H1 (cell line): ENCODE measurements around the gene RAN. TPM values are rescaled to one million over a fixed set of nuclear protein-coding genes. Genes with fewer than 3 reads are reported as not detected.

Experiments used
- CTCF ChIA-PET: fragments of 300-600 bp; sonication (Branson Sonifier 250); formaldehyde crosslinking; loops from one replicate; lab custom pipeline; 2021; ENCODE audit not compliant: partially characterized antibody; lab: Charles Lee
- POLR2A ChIA-PET: fragments of 300-600 bp; sonication (Branson Sonifier 250); formaldehyde crosslinking; loops from one replicate; lab custom pipeline; 2021; ENCODE audit warnings: inconsistent platforms; ENCODE audit not compliant: partially characterized antibody; lab: Charles Lee
- DNase-seq, 2 experiments: peaks; one replicate each; pipeline versions ENCODE4 v3.0.0 to v3.0.0-alpha.2; 2010 to 2022; ENCODE audit warnings: low spot score in 2 of 2, low read depth in 1 of 2, mixed read lengths in 1 of 2
- FAIRE-seq: peaks from 2 replicates; lab custom pipeline; 2011; peaks lifted over from hg19 to GRCh38; lab: Jason Lieb, UNC
- H2AFZ ChIP-seq: 2 replicates; pipeline ENCODE4 v1.8.1; 2012; ENCODE audit warnings: low read length, inconsistent platforms
- H2AK5ac ChIP-seq: 2 replicates; pipeline ENCODE4 v1.6.1; 2013; ENCODE audit warnings: low read depth, low read length
- H2BK120ac ChIP-seq: replicated peaks from 2 replicates; pipeline ENCODE3; 2013; ENCODE audit warnings: low read depth, low read length, inconsistent platforms
- H2BK12ac ChIP-seq: 2 replicates; pipeline ENCODE4 v1.6.1; 2013; ENCODE audit warnings: low read depth, low read length
- H2BK15ac ChIP-seq: 2 replicates; pipeline ENCODE4 v1.6.1; 2013; ENCODE audit warnings: low read length
- H2BK20ac ChIP-seq: 2 replicates; pipeline ENCODE4 v1.6.1; 2013; ENCODE audit warnings: low read length
- H2BK5ac ChIP-seq: 2 replicates; pipeline ENCODE4 v1.6.1; 2013; ENCODE audit warnings: low read depth, low read length
- H3K14ac ChIP-seq: 2 replicates; pipeline ENCODE4 v1.6.1; 2013; ENCODE audit warnings: inconsistent platforms; ENCODE audit not compliant: insufficient read length
- H3K18ac ChIP-seq: 2 replicates; pipeline ENCODE4 v1.6.1; 2013; ENCODE audit warnings: low read length; ENCODE audit errors: extremely low read depth
- H3K23ac ChIP-seq: 2 replicates; pipeline ENCODE4 v1.6.1; 2013; ENCODE audit warnings: inconsistent platforms; ENCODE audit not compliant: insufficient read length
- H3K23me2 ChIP-seq: 2 replicates; pipeline ENCODE4 v1.6.1; 2013; ENCODE audit warnings: low read depth, low read length
- H3K27ac ChIP-seq: 2 replicates; pipeline ENCODE4 v1.6.1; 2011; ENCODE audit warnings: low read depth, low read length, inconsistent platforms
- H3K27me3 ChIP-seq, 4 experiments: replicated peaks in 1 of 4; 1 replicate in 1 of 4; 2 replicates in 3 of 4; pipeline versions ENCODE4 v1.6.1 to v1.8.1; 2011 to 2013; ENCODE audit warnings: low read length in 3 of 4, mild to moderate bottlenecking in 3 of 4, inconsistent platforms in 2 of 4, mixed read lengths in 2 of 4, moderate library complexity in 1 of 4; ENCODE audit not compliant: control insufficient read depth in 3 of 4, insufficient read depth in 3 of 4; ENCODE audit errors: extremely low read depth in 1 of 4
- H3K36me3 ChIP-seq, 4 experiments: 2 replicates each; pipeline versions ENCODE4 v1.6.1 to v1.8.1; 2011 to 2013; ENCODE audit warnings: mild to moderate bottlenecking in 4 of 4, low read length in 3 of 4, moderate library complexity in 2 of 4, control low read depth in 1 of 4, inconsistent platforms in 1 of 4; ENCODE audit not compliant: insufficient read depth in 4 of 4, control insufficient read depth in 2 of 4
- H3K4ac ChIP-seq: replicated peaks from 2 replicates; pipeline ENCODE3; 2013; ENCODE audit warnings: low read length, low read depth, mixed read lengths, inconsistent platforms; ENCODE audit not compliant: insufficient read length
- H3K4me1 ChIP-seq, 4 experiments: replicated peaks in 1 of 4; 1 replicate in 1 of 4; 2 replicates in 3 of 4; pipeline versions ENCODE4 v1.6.1 to v1.8.1; 2011 to 2013; ENCODE audit warnings: low read length in 3 of 4, inconsistent platforms in 2 of 4, mixed read lengths in 1 of 4; ENCODE audit not compliant: insufficient read depth in 4 of 4, control insufficient read depth in 3 of 4
- H3K4me2 ChIP-seq, 2 experiments: 2 replicates each; pipeline versions ENCODE4 v1.6.1 to v1.8.1; 2011 to 2013; ENCODE audit warnings: low read depth in 2 of 2, low read length in 2 of 2, control low read depth in 1 of 2, inconsistent platforms in 1 of 2, mild to moderate bottlenecking in 1 of 2; ENCODE audit not compliant: insufficient read depth in 1 of 2
- H3K4me3 ChIP-seq, 4 experiments: fragments of 200-600, 300-600 bp in 1 of 4; sonication (generic), shearing (Covaris generic), sonication (Bioruptor Twin) in 1 of 4; 2 replicates each; pipeline versions ENCODE4 v1.5.1 to v1.8.1; 2011 to 2016; ENCODE audit warnings: low read length in 4 of 4, low read depth in 3 of 4, control low read depth in 2 of 4, inconsistent platforms in 2 of 4, mild to moderate bottlenecking in 2 of 4, mixed read lengths in 1 of 4, moderate library complexity in 1 of 4; ENCODE audit not compliant: insufficient read depth in 2 of 4; ENCODE audit errors: extremely low read depth in 1 of 4
- H3K56ac ChIP-seq: replicated peaks from 2 replicates; pipeline ENCODE3; 2013; ENCODE audit warnings: low read depth, mild to moderate bottlenecking, mixed read lengths, low read length, inconsistent platforms; ENCODE audit not compliant: insufficient read length
- H3K79me1 ChIP-seq: 2 replicates; pipeline ENCODE4 v1.6.1; 2013; ENCODE audit warnings: low read depth, low read length, control low read depth
- H3K79me2 ChIP-seq, 2 experiments: 2 replicates each; pipeline versions ENCODE4 v1.6.1 to v1.8.1; 2012 to 2013; ENCODE audit warnings: low read length in 2 of 2, mild to moderate bottlenecking in 2 of 2, inconsistent platforms in 1 of 2; ENCODE audit not compliant: insufficient read depth in 2 of 2, control insufficient read depth in 1 of 2
- H3K9ac ChIP-seq, 4 experiments: replicated peaks in 1 of 4; 1 replicate in 1 of 4; 2 replicates in 3 of 4; pipeline versions ENCODE4 v1.6.1 to v1.8.1; 2011 to 2013; ENCODE audit warnings: low read depth in 3 of 4, low read length in 3 of 4, control low read depth in 2 of 4, mild to moderate bottlenecking in 2 of 4, moderate library complexity in 2 of 4, inconsistent platforms in 1 of 4; ENCODE audit errors: extremely low read depth in 1 of 4
- H3K9me3 ChIP-seq, 2 experiments: 2 replicates each; pipeline versions ENCODE4 v1.6.1 to v1.8.1; 2012 to 2013; ENCODE audit warnings: mild to moderate bottlenecking in 2 of 2, moderate library complexity in 2 of 2, control low read depth in 1 of 2, inconsistent platforms in 1 of 2, low read depth in 1 of 2, low read length in 1 of 2, mixed read lengths in 1 of 2; ENCODE audit not compliant: insufficient read depth in 2 of 2
- H4K20me1 ChIP-seq, 2 experiments: replicated peaks in 1 of 2; 2 replicates each; pipeline versions ENCODE3 to v1.8.1; 2011 to 2013; ENCODE audit warnings: inconsistent platforms in 2 of 2, low read length in 2 of 2, mild to moderate bottlenecking in 1 of 2; ENCODE audit not compliant: insufficient read depth in 2 of 2, control insufficient read depth in 1 of 2
- H4K5ac ChIP-seq: 2 replicates; pipeline ENCODE4 v1.6.1; 2013; ENCODE audit warnings: low read length, low read depth, mixed read lengths, inconsistent platforms; ENCODE audit not compliant: insufficient read length
- H4K8ac ChIP-seq: 2 replicates; pipeline ENCODE4 v1.8.0; 2013; ENCODE audit warnings: mild to moderate bottlenecking, moderate library complexity, low read length, inconsistent platforms; ENCODE audit not compliant: insufficient read depth; ENCODE audit errors: extremely low read depth
- H4K91ac ChIP-seq: replicated peaks from 2 replicates; pipeline ENCODE3; 2013; ENCODE audit warnings: low read length, mixed read lengths, inconsistent platforms; ENCODE audit not compliant: insufficient read length
- BACH1 ChIP-seq: IDR thresholded peaks from 2 replicates; pipeline ENCODE4 v1.6.1; 2012; ENCODE audit warnings: low read length, improper control_type of control experiment
- BCL11A ChIP-seq, 2 experiments: IDR thresholded peaks; one replicate each; pipeline ENCODE4 v1.6.1; 2011; ENCODE audit warnings: low read depth in 2 of 2, low read length in 2 of 2, mild to moderate bottlenecking in 2 of 2
- EZH2 ChIP-seq: fragments of 200-600 bp; sonication (generic); IDR thresholded peaks from 2 replicates; pipeline ENCODE4 v1.7.1; 2012; ENCODE audit warnings: low read depth, mild to moderate bottlenecking, moderate library complexity, low read length, inconsistent platforms; ENCODE audit not compliant: severe bottlenecking
- FOSL1 ChIP-seq: IDR thresholded peaks from 2 replicates; pipeline ENCODE4 v1.6.1; 2011; ENCODE audit warnings: mild to moderate bottlenecking, low read depth, low read length, moderate library complexity; ENCODE audit not compliant: insufficient read depth
- GABPA ChIP-seq: IDR thresholded peaks from 2 replicates; pipeline ENCODE4 v1.6.1; 2011; ENCODE audit warnings: mild to moderate bottlenecking, low read length, moderate library complexity, borderline replicate concordance; ENCODE audit not compliant: insufficient read depth
- NANOG ChIP-seq: IDR thresholded peaks from 2 replicates; pipeline ENCODE4 v1.6.1; 2011; ENCODE audit warnings: low read length, low read depth, mild to moderate bottlenecking, inconsistent platforms; ENCODE audit not compliant: insufficient read depth, poor library complexity, severe bottlenecking
- RAD21 ChIP-seq, 2 experiments: IDR thresholded peaks in 1 of 2; conservative IDR thresholded peaks in 1 of 2; 2 replicates each; pipeline ENCODE4 v1.6.1; 2011; ENCODE audit warnings: low read depth in 2 of 2, low read length in 2 of 2, improper control_type of control experiment in 1 of 2, inconsistent platforms in 1 of 2, mild to moderate bottlenecking in 1 of 2, moderate library complexity in 1 of 2
- RFX5 ChIP-seq: IDR thresholded peaks from 2 replicates; pipeline ENCODE4 v1.6.1; 2011; ENCODE audit warnings: low read depth, low read length, improper control_type of control experiment, borderline replicate concordance
- RNF2 ChIP-seq: fragments of 200-900, 300-1000 bp; sonication (generic); IDR thresholded peaks from 2 replicates; pipeline ENCODE4 v1.7.1; 2016; ENCODE audit warnings: borderline replicate concordance, low read depth, mild to moderate bottlenecking, antibody characterized with exemption, low read length; ENCODE audit not compliant: poor library complexity, severe bottlenecking; ENCODE audit errors: missing control alignments
- RXRA ChIP-seq: IDR thresholded peaks from 2 replicates; pipeline ENCODE4 v1.6.1; 2011; ENCODE audit warnings: low read depth, mild to moderate bottlenecking, low read length, moderate library complexity; ENCODE audit not compliant: insufficient read depth
- SP2 ChIP-seq: IDR thresholded peaks from 2 replicates; pipeline ENCODE4 v1.6.1; 2012; ENCODE audit warnings: mild to moderate bottlenecking, low read length, inconsistent platforms
- SRF ChIP-seq: IDR thresholded peaks from 2 replicates; pipeline ENCODE4 v1.6.1; 2011; ENCODE audit warnings: mild to moderate bottlenecking, low read depth, low read length, moderate library complexity
- TEAD4 ChIP-seq: IDR thresholded peaks from 2 replicates; pipeline ENCODE4 v1.6.1; 2012; ENCODE audit warnings: low read depth, low read length, inconsistent platforms, mixed read lengths
- WGBS, 2 experiments: shearing (Covaris generic) in 1 of 2; methylation state at CpG; one replicate each; pipeline versions ENCODE4 v1.1.6 to v1.1.7; 2013 to 2015; ENCODE audit warnings: low lambda C conversion rate in 2 of 2, mixed read lengths in 2 of 2, inconsistent platforms in 1 of 2, low coverage in 1 of 2, missing lambda C conversion rate in 1 of 2; ENCODE audit not compliant: insufficient replicate concordance in 2 of 2, insufficient coverage in 1 of 2, insufficient read length in 1 of 2; ENCODE audit errors: extremely low coverage in 1 of 2, missing lambda C conversion rate in 1 of 2; 5-methylcytosine and 5-hydroxymethylcytosine counted together
- polyA plus RNA-seq, 7 experiments: library from polyadenylated mRNA; depleted of rRNA in 3 of 7; stranded (reverse) in 5 of 7; unstranded in 2 of 7; fragments of >200 nt in 5 of 7; fragments of 200-250 nt in 2 of 7; gene quantifications; 1 replicate in 5 of 7; 2 replicates in 1 of 7; 4 replicates in 1 of 7; pipeline versions ENCODE4 v1.2.1 to v1.2.3, GENCODE V29; 2011 to 2013; ENCODE audit warnings: missing spikeins in 2 of 7, mixed read lengths in 2 of 7
- total RNA-seq: library from RNA; stranded (reverse); fragmentation: NEBNext Ultra II Directional; extraction: Animal tissue kit (Norgen Biotek cat#: 25700); gene quantifications from 2 replicates; pipeline ENCODE4 v1.2.1, GENCODE V29; 2021

Gene RAN
- total and polyA plus RNA-seq, 2 of the 8 experiments (the other 6 are each of a cell fraction or from before 2014, with no cell fraction given), result 2,064 to 2,203 TPM

DNA sequence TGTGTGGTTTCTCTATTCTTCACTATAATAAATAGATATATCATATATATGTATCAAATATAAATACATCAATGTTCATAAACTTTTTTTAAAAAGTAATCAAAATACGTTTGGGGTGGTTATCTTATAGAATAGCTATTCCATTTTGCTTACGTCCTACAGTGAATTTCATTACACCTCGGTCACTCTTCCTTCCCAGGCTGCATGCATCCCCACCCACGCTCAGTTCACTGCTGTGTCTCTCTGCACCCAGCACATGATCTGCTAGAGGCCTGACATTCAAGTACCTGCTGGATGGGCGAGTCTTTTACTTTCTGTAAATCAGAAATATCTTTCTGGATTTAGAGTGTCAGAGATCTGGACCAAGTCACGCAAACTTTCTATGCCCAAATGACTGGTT lies 36.4 kb upstream of the RAN start:
- H3K18ac ChIP-seq, result no peak overlapping the region
- H2AFZ ChIP-seq, result no peak overlapping the region
- peaks cover 6 to 18% (median 13%) of the 10 kb centered on the region in 4 experiments for H3K4me1 ChIP-seq
- DNase-seq (no peak), FAIRE-seq (no peak)
- H3K9me3 ChIP-seq, result no peaks in the 10 kb centered on the region
- no peak overlapping the region for H2BK120ac ChIP-seq
- no peak overlapping the region for H3K23ac ChIP-seq
- H2BK20ac ChIP-seq, result no peak overlapping the region
- H3K56ac ChIP-seq, result no peak overlapping the region
- H4K5ac ChIP-seq, result no peak overlapping the region
- H4K8ac ChIP-seq, result no peak overlapping the region
- POLR2A ChIA-PET, result interaction anchor here (0.6 to 5.2 kb wide), 4 partner anchors 13 to 50 kb away, joined by 3 to 29 read pairs (median 4); no protein-coding TSS in a partner anchor
- no peak overlapping the region; the same call in 1 of the 2 replicates for H2BK5ac ChIP-seq
- H3K4ac ChIP-seq, result peak overlapping the region; percentile 13
- 88% methylated on average over 6 of the region's 6 CpGs; no CpG with 5 or more reads in 1 of the 2 experiments for WGBS, 2 experiments
- H2BK15ac ChIP-seq, result no peak overlapping the region
- H2AK5ac ChIP-seq, result no peak overlapping the region
- no peak overlapping the region for H3K4me3 ChIP-seq
- H3K27me3 ChIP-seq, result peaks cover 0 to 15% (median 7%) of the 10 kb centered on the region in 4 experiments; a peak in 5 of 7 replicates
- H3K23me2 ChIP-seq, result peaks cover 3% of the 10 kb centered on the region
- H2BK12ac ChIP-seq, result no peak overlapping the region
- no peak overlapping the region for H3K27ac ChIP-seq
- peaks cover 0 to 2% of the 10 kb centered on the region in 2 experiments for H4K20me1 ChIP-seq
- peaks cover 8% of the 10 kb centered on the region for H3K79me1 ChIP-seq
- CTCF ChIA-PET, result interaction anchor here (0.6 to 8.0 kb wide), 10 partner anchors 10 to 1375 kb away, joined by 3 to 70 read pairs (median 4); no protein-coding TSS in a partner anchor
- no peak overlapping the region for H4K91ac ChIP-seq
- no peak overlapping the region for H3K9ac ChIP-seq
- H3K14ac ChIP-seq, result no peak overlapping the region
- no peaks in the 10 kb centered on the region; a peak in 1 of 8 replicates for H3K36me3 ChIP-seq
- H3K4me2 ChIP-seq, result no peak overlapping the region; a peak in 1 of 4 replicates
- H3K79me2 ChIP-seq, result peaks cover 0 to 52% of the 10 kb centered on the region in 2 experiments; a peak in 2 of 4 replicates
- no peak for TF ChIP-seq SRF
- no peak for TF ChIP-seq TEAD4
- TF ChIP-seq RAD21 (IDR thresholded peaks at IDR 0.05 in 1 of 2, conservative IDR thresholded peaks at IDR 0.05 in 1 of 2; ENCODE audit: low read depth in 2 of 2, low read length in 2 of 2), result no peak
- TF ChIP-seq FOSL1, result no peak
- no peak for TF ChIP-seq SP2
- TF ChIP-seq BCL11A (IDR thresholded peaks at IDR 0.05; ENCODE audit: low read depth in 2 of 2, low read length in 2 of 2), result no peak
- no peak for TF ChIP-seq GABPA
- no peak for TF ChIP-seq EZH2
- no peak for TF ChIP-seq RFX5
- TF ChIP-seq RXRA, result no peak
- TF ChIP-seq RNF2, result no peak
- no peak for TF ChIP-seq NANOG
- TF ChIP-seq BACH1, result no peak
